GM12872 (cell line): ENCODE measurements around the gene CREBL2.

Source experiments
- TF ChIP-seq, protein P1 (sequence below): IDR thresholded peaks from 3 replicates; pipeline ENCODE4 v1.5.1; 2011; ENCODE audit warnings: low read depth, mild to moderate bottlenecking, low read length, moderate library complexity; ENCODE audit not compliant: insufficient read depth

The CREBL2 gene

DNA sequence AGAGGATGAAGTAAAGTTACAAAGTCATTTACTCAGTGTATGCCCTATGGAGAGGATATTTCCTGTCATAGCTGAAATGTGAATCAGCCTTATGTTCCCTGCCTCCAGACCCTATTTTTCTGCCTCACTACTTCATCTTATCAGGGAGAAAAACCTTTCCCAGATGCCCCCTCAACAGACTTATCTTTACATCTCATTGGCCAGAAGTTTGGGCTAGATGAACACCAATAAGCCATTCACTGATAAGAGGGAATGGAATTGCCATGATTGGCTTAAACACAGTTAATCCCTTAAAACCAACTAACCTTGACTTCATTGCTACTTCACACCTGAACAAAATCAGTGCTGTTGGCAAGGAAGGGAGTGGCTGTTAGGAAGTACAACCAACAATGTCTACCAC lies 40.1 kb downstream of the CREBL2 start:
- TF ChIP-seq, protein P1, sequence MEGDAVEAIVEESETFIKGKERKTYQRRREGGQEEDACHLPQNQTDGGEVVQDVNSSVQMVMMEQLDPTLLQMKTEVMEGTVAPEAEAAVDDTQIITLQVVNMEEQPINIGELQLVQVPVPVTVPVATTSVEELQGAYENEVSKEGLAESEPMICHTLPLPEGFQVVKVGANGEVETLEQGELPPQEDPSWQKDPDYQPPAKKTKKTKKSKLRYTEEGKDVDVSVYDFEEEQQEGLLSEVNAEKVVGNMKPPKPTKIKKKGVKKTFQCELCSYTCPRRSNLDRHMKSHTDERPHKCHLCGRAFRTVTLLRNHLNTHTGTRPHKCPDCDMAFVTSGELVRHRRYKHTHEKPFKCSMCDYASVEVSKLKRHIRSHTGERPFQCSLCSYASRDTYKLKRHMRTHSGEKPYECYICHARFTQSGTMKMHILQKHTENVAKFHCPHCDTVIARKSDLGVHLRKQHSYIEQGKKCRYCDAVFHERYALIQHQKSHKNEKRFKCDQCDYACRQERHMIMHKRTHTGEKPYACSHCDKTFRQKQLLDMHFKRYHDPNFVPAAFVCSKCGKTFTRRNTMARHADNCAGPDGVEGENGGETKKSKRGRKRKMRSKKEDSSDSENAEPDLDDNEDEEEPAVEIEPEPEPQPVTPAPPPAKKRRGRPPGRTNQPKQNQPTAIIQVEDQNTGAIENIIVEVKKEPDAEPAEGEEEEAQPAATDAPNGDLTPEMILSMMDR: no peak

DNA sequence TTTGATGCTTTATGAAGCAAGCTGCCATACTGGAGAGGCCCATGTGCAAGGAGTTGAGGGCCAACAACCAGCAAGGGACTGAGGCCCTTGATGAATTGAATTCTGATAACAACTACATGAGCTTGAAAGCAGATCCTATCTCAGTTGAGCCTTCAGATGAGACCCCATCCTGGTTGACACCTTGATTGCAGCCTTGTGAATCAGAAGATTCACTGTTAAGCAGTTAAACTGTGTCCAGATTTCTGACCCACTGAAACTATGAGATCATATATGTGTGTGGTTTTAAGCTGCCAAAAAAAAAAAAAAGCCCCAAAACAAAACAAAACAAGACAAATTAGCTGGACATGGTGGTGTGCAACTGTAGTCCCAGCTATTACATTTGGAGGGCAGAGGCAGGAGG lies 42.2 kb downstream of the CREBL2 start:
- TF ChIP-seq, protein P1: no peak

DNA sequence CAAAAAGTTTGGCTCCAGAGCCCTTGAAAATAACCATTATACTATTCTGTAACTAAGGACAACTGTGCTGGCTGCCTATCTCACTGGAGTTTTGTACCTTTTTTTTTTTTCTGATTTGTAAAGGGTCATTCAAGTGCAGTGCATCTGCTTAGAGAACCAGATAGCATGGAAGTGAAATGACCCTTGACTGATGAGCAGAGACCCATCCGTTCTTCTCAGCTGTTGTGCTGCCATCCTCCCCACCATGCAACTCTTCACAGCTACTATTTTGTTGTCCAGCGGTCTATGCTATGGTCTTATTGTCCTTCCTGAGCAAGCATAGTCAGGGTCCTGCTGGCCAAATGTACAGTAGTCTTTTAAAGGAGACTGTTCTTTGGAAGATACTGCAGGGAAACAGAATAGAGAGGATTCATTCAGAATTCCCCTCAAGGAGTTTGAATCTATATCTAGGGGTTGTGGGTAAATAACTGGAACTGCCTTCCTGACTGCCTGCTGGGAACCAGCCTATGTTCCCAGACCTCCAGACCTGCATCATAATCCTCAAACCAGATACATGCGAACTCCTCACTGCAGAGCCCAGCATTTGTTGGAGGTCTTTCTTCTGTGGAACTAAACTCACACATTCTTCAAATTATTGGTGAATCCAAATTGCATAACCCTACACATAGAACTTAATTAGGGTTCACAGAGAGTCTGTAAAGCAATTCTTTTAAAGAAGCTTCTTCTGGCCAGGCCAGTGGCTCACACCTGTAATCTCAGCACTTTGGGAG lies 43.2 kb downstream of the CREBL2 start:
- TF ChIP-seq, protein P1: no peak

DNA sequence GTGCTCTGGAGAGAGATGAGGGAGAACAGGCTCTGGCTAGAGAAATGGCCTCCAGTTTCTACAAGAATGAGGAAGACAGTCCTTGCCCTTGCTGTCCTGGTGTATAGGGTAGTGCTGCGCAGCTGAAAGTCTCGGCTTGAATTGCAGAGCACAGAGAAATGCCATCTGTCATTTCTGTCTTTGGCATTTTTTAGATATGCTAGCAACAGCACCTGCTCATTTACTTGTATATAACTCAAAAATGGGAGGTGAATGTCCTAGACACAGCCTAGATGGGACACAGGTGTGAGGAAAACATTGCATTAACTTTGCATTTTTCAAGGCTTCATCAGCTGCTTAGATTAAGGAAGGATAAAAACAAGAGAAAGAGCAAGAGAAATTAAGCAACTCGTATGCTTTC lies 48.5 kb downstream of the CREBL2 start:
- TF ChIP-seq, protein P1: no peak

DNA sequence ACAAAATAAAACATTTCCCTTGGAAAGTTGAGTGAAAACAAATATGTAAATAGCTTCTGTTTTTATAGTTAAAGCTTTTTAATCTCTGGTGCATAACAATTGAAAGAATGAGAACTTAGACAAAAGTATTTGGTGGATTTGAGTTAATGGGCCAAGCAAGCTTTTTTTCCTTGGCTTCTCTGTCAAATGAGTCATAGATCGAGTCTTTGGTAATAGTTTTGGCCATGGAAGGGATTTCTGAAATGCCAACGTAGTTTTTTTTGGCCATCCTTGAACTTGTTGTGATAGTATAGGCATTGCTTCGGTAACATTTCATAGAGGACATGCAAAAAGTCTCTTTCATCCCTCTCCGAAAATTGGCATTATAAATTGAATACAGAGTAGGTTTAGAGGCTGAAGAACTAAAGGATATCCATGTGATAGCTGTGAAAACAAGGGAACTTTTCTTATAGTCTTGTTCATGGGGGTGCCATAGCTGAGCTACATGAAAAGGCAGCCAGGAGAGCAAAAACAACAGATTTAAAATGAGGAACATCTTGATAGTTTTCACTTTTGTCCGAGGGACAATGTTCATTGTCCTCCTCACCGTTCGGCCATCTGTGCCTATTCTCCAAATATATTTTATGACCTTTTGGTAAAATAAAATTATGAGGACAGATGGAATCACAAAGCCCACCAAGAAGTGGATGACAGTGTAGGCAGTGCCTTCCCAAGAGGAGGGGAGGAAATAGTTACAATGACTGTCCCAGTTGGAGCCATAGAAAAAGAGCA lies 49.6 kb downstream of the CREBL2 start:
- TF ChIP-seq, protein P1: no peak

DNA sequence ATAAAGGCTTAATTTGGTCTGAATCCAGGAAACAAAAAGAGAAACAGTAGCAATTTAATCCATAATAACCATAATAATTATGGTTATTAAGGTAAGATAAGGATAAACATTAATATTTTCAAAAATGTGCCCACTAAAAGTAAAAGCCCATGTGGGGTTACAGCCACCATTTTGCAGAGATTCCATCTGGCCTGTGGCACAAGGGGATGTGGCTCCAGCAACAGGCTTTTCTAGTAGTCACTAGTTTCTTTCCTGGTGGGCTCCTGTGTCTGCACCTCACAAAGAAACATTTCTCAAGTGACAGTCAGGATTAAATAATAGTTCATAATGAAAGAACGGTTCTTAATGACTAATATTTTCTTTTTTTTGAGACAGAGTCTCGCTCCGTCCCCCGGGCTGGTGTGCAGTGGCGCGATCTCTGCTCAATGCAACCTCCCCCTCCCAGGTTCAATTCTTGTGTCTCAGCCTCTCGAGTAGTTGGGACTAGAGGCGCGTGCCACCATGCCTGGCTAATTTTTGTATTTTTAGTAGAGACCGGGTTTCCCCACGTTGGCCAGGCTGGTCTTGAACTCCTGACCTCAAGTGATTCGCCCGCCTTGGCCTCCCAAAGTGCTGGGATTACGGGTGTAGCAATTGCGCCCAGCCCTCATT lies 52.1 kb downstream of the CREBL2 start:
- TF ChIP-seq, protein P1: no peak

DNA sequence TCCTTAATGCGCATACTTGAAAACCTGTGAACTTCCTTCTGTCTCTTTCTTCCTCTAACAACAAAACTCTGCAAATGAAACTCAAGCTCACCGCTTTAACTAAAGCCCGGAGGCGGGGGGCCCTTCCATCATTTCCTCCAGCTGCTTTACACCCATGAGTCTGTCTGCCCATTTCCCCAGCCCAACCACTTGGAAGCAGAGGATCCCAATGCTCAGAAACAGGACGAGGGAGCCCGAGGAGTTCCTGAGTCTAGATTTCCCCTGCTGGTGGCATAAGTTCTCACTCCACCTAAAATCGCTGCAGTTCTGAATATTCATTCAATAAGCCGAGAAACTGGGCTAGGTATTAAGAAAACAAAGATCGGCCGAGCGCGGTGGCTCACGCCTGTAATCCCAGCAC lies 53.5 kb downstream of the CREBL2 start:
- TF ChIP-seq, protein P1: no peak
